H1 (cell line): ENCODE data around the gene FAM83G. TPM values are rescaled to one million over a fixed set of nuclear protein-coding genes. Genes with fewer than 3 reads are reported as not detected.

ENCODE experiments used
- CEBPB ChIP-seq: IDR thresholded peaks from 2 replicates; pipeline ENCODE4 v1.6.1; 2012; ENCODE audit warnings: low read depth, low read length
- CHD7 ChIP-seq: fragments of 300-600 bp; sonication (generic); IDR thresholded peaks from 2 replicates; pipeline ENCODE4 v1.7.1; 2012; ENCODE audit warnings: low read length, moderate library complexity, mild to moderate bottlenecking, inconsistent platforms; ENCODE audit not compliant: insufficient replicate concordance
- MAX ChIP-seq: IDR thresholded peaks from 2 replicates; pipeline ENCODE4 v1.6.1; 2012; ENCODE audit warnings: inconsistent platforms
- RFX5 ChIP-seq: IDR thresholded peaks from 2 replicates; pipeline ENCODE4 v1.6.1; 2011; ENCODE audit warnings: low read depth, low read length, improper control_type of control experiment, borderline replicate concordance
- TEAD4 ChIP-seq: IDR thresholded peaks from 2 replicates; pipeline ENCODE4 v1.6.1; 2012; ENCODE audit warnings: low read depth, low read length, inconsistent platforms, mixed read lengths
- polyA plus RNA-seq, 7 experiments: library from polyadenylated mRNA; depleted of rRNA in 3 of 7; stranded (reverse) in 5 of 7; unstranded in 2 of 7; fragments of >200 nt in 5 of 7; fragments of 200-250 nt in 2 of 7; gene quantifications; 1 replicate in 5 of 7; 2 replicates in 1 of 7; 4 replicates in 1 of 7; pipeline versions ENCODE4 v1.2.1 to v1.2.3, GENCODE V29; 2011 to 2013; ENCODE audit warnings: missing spikeins in 2 of 7, mixed read lengths in 2 of 7
- total RNA-seq: library from RNA; stranded (reverse); fragmentation: NEBNext Ultra II Directional; extraction: Animal tissue kit (Norgen Biotek cat#: 25700); gene quantifications from 2 replicates; pipeline ENCODE4 v1.2.1, GENCODE V29; 2021
- TF ChIP-seq, protein P1 (sequence below): IDR thresholded peaks from 2 replicates; pipeline ENCODE4 v1.6.1; 2011; ENCODE audit warnings: low read depth, mild to moderate bottlenecking, low read length; ENCODE audit not compliant: insufficient read depth

FAM83G gene
- total and polyA plus RNA-seq, 2 of the 8 experiments (the other 6 are each of a cell fraction or from before 2014, with no cell fraction given), result 15.4 to 29.0 TPM

- TF ChIP-seq CHD7 (no peak), CEBPB (no peak), TEAD4 (no peak), MAX (no peak), RFX5 (no peak)
- TF ChIP-seq, protein P1, sequence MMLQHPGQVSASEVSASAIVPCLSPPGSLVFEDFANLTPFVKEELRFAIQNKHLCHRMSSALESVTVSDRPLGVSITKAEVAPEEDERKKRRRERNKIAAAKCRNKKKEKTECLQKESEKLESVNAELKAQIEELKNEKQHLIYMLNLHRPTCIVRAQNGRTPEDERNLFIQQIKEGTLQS, result no peak
Measured at GRCh38 chr17:18981335-18981641, 23.3 kb downstream of the FAM83G start (continued).
